GM12892 (cell line): Measurements from ENCODE around the gene ARHGAP29.

ENCODE experiments used
- DNase-seq: peaks from one replicate; pipeline ENCODE4 v3.0.0; 2011; ENCODE audit not compliant: insufficient read length
- FAIRE-seq: peaks from 2 replicates; lab custom pipeline; 2011; peaks lifted over from hg19 to GRCh38; lab: Jason Lieb, UNC
- POLR2A ChIP-seq: IDR thresholded peaks from 2 replicates; pipeline ENCODE4 v1.6.1; 2011; ENCODE audit warnings: low read depth, low read length, control low read depth
- POLR2AphosphoS5 ChIP-seq: IDR thresholded peaks from 2 replicates; pipeline ENCODE4 v1.6.1; 2011; ENCODE audit warnings: low read depth, low read length, control low read depth
- TAF1 ChIP-seq: IDR thresholded peaks from 2 replicates; pipeline ENCODE4 v1.6.1; 2011; ENCODE audit warnings: low read depth, mild to moderate bottlenecking, control low read depth, low read length, borderline replicate concordance

Gene ARHGAP29

GRCh38 chr1:94130851-94131595, 106.4 kb downstream of the ARHGAP29 start:
- FAIRE-seq (no peak), DNase-seq (no peak)
- no peak for TF ChIP-seq POLR2AphosphoS5

GRCh38 chr1:94126651-94127050, 110.7 kb downstream of the ARHGAP29 start:
- FAIRE-seq, result no peak
- DNase-seq, result no peak
- TF ChIP-seq POLR2AphosphoS5, result no peak
- TF ChIP-seq TAF1, result no peak
- TF ChIP-seq POLR2A, result no peak

DNA sequence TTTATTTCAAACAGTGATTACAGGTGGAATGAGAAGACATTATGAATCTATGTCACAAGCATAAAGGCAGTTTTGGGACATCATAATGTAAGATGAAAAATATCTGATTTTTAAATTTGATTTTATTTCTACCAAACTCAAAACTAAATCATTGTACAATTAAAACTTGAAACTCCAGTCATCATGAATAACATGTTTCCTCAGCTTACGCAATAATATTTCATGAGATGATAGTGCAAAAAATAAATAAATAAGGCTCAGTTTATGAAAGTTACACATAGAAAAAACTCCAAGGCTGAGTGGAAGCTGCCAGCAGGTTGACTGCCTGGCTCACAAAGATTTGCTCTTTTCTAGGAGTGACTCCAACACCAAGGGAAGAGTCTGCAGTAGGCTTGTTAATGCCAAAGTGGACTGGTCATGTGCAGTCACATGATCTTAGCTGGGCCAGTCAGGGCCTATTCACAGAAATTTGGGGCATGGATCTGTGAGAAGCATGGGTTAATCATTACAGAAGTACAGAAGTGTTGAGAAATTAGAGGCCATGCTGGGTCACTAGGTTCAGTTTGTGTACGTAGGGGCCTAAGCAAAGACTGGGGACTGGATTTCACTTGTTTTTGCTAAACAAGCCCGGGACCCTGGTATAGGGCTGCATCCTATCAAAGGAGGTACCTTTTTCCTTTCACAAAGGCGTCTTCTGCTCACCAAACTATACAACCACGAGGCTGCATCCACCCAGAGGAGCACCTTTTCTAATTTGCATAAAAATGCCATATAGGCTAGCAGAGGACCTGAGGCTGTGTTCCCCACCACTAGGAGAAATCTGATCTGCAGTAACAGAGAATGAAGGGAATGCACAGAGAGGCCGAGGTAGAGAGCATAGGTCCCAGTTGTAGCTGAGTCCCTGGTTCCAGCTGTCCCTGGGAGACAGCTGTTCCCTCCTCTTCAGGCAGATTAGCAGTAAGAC, 111.6 kb downstream of the ARHGAP29 start:
- FAIRE-seq, result no peak
- DNase-seq, result no peak
- TF ChIP-seq TAF1, result no peak
- TF ChIP-seq POLR2AphosphoS5, result no peak
- TF ChIP-seq POLR2A, result no peak

DNA sequence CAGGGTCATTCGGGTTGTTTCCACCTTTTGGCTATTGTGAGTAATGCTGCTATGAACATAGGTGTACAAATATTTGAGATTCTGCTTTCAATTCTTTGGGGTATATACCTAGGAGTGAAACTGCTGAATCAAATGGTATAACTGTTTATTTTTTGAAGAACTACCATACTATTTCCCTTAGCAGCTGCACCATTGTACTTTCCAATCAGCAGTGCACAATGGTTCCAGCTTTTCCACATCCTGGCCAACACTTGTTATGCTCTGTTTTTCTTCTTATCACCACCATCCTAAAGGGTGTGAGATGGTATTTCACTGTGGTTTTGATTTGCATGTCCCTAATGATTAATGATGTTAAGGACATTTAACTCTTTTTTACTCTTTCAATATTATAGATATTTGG, 112.8 kb downstream of the ARHGAP29 start:
- DNase-seq (no peak), FAIRE-seq (no peak)
- TF ChIP-seq TAF1 (no peak), POLR2AphosphoS5 (no peak), POLR2A (no peak)

DNA sequence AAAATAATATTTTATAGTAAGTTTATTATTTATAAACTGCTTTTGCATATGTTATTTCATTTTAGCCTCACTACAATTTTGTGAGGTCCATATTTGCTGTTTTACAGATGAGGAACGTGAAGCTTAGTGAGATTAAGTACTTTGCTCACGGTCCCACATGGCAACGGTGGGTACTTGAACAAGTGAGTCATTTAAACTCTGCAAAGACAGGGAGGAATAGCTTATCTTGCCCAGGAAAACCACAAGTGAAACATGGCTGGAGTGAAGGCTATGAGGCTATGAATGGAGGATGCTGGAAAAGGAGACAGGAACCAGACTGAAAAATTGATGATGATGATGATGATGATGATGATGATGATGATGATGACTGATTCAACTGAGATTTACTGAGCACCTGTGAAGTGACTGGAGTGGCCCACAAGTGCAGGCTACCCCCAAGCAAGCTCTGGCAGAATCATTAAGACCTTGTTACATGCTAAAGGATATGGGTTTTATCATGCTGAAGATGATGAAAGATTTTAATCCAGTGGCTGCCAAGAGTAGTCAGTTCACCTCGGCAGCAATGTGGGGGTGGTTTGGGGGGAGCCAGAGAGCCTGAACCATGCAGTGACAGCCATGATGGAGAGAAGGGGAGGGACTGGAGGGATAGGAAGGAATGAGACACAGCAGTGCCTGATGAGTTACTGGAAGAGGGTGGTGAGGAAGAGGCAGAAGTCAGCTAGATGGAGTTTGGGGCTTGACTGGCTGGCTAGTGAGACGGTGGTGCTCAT, 115.0 kb downstream of the ARHGAP29 start:
- FAIRE-seq (no peak), DNase-seq (no peak)
- no peak for TF ChIP-seq POLR2AphosphoS5
- TF ChIP-seq TAF1, result no peak
- TF ChIP-seq POLR2A, result no peak
